Natural killer cell (primary cell): ENCODE results near the gene HOXA1. TPM values are rescaled to one million over a fixed set of nuclear protein-coding genes. Genes with fewer than 3 reads are reported as not detected.

Source experiments
- ATAC-seq, 3 donors: fragments of 150-1000 bp in 2 of 3; fragments of 200-7000 bp in 1 of 3; cut with Tn5 transposase; 1 replicate in 1 of 3; 2 replicates in 2 of 3; pipeline ENCODE4 v1.10.0; 2021; ENCODE audit warnings: mild to moderate bottlenecking in 2 of 3, moderate library complexity in 2 of 3
- DNase-seq, 2 donors: peaks; one replicate each; pipeline versions ENCODE4 v3.0.0 to v3.0.0-alpha.2; 2013 to 2021; ENCODE audit warnings: mixed read lengths in 1 of 2
- H3K27ac ChIP-seq: one replicate; pipeline ENCODE4 v1.5.1; 2013; ENCODE audit warnings: mild to moderate bottlenecking, low read length
- H3K27me3 ChIP-seq: one replicate; pipeline ENCODE4 v1.6.1; 2013; ENCODE audit warnings: low read length; ENCODE audit not compliant: control insufficient read depth, insufficient read depth
- H3K36me3 ChIP-seq: one replicate; pipeline ENCODE4 v1.6.1; 2013; ENCODE audit warnings: low read length; ENCODE audit not compliant: control insufficient read depth, insufficient read depth
- H3K4me1 ChIP-seq: one replicate; pipeline ENCODE4 v1.6.1; 2013; ENCODE audit warnings: low read length; ENCODE audit not compliant: control insufficient read depth, insufficient read depth
- H3K4me3 ChIP-seq: one replicate; pipeline ENCODE4 v1.5.1; 2013; ENCODE audit warnings: low read length
- H3K9me3 ChIP-seq: one replicate; pipeline ENCODE4 v1.6.1; 2013; ENCODE audit warnings: low read length; ENCODE audit not compliant: control insufficient read depth, insufficient read depth
- H3K27ac Mint-ChIP-seq, 2 donors: one replicate each; pipeline ENCODE4 v1.8.0; 2022; ENCODE audit warnings: mild to moderate bottlenecking in 2 of 2, mixed read lengths in 2 of 2, moderate library complexity in 1 of 2
- H3K27me3 Mint-ChIP-seq, 2 donors: one replicate each; pipeline ENCODE4 v1.8.0; 2022; ENCODE audit warnings: low read depth in 2 of 2, mixed read lengths in 2 of 2
- H3K36me3 Mint-ChIP-seq: one replicate; pipeline ENCODE4 v1.8.0; 2022; ENCODE audit warnings: mixed read lengths
- H3K4me1 Mint-ChIP-seq, 2 donors: one replicate each; pipeline ENCODE4 v1.8.0; 2022; ENCODE audit warnings: mixed read lengths in 2 of 2
- H3K4me3 Mint-ChIP-seq: one replicate; pipeline ENCODE4 v1.8.0; 2022; ENCODE audit warnings: mild to moderate bottlenecking, moderate library complexity, mixed read lengths
- H3K9me3 Mint-ChIP-seq, 2 donors: one replicate each; pipeline ENCODE4 v1.8.0; 2022; ENCODE audit warnings: mixed read lengths in 2 of 2
- CTCF ChIP-seq: fragments of 200-600 bp; IDR thresholded peaks from one replicate; pipeline ENCODE4 v1.8.0; 2022; ENCODE audit warnings: antibody characterized with exemption
- WGBS: methylation state at CpG from one replicate; pipeline ENCODE4 v1.1.7; 2013; ENCODE audit warnings: missing lambda C conversion rate; ENCODE audit not compliant: insufficient coverage; 5-methylcytosine and 5-hydroxymethylcytosine counted together
- intact Hi-C: fragments of 100-400 bp; cut with micrococcal nuclease; formaldehyde crosslinking; loops from one replicate; pipeline ENCODE4 v1.14.2; 2022
- total RNA-seq, 4 donors: library from RNA; stranded (reverse); fragments of 120-200 nt in 1 of 4; gene quantifications; one replicate each; pipeline versions ENCODE4 v1.2.3 to v1.2.4, GENCODE V29; 2013 to 2022

The HOXA1 gene
- total RNA-seq, 3 donors from 2014 or later (not counting 1 experiment from before 2014, with no cell fraction given), result 0.64 to 1.3 (median 1.1) TPM

- no peak overlapping the region for H3K4me3 ChIP-seq
- Mint-ChIP-seq H3K4me3 (no peak overlapping the region), H3K36me3 (no peaks in the 10 kb centered on the region), H3K4me1 (peaks cover 0 to 6% of the 10 kb centered on the region in 2 donors), H3K9me3 (no peaks in the 10 kb centered on the region), H3K27me3 (peaks cover 48 to 67% of the 10 kb centered on the region in 2 donors), H3K27ac (no peak overlapping the region)
- 95% methylated on average over 2 of the region's 2 CpGs for WGBS
- H3K9me3 ChIP-seq, result no peaks in the 10 kb centered on the region
- H3K27ac ChIP-seq, result no peak overlapping the region
- TF ChIP-seq CTCF, result no peak
- DNase-seq (no peak), ATAC-seq (no peak)
- peaks cover 6% of the 10 kb centered on the region for H3K27me3 ChIP-seq
- intact Hi-C loops, result no loop called here
- no peaks in the 10 kb centered on the region for H3K36me3 ChIP-seq
- H3K4me1 ChIP-seq, result no peaks in the 10 kb centered on the region
Measured at GRCh38 chr7:27137640-27138315, 42.0 kb upstream of the HOXA1 start.

GRCh38 chr7:27134392-27134791, 38.6 kb upstream of the HOXA1 start:
- Mint-ChIP-seq H3K4me3 (no peak overlapping the region), H3K9me3 (no peaks in the 10 kb centered on the region), H3K4me1 (no peaks in the 10 kb centered on the region), H3K27ac (no peak overlapping the region), H3K27me3 (peaks cover 38 to 50% of the 10 kb centered on the region in 2 donors), H3K36me3 (no peaks in the 10 kb centered on the region)
- no peak overlapping the region for H3K4me3 ChIP-seq
- 23% methylated on average over 2 of the region's 2 CpGs for WGBS
- peaks cover 6% of the 10 kb centered on the region for H3K27me3 ChIP-seq
- no peaks in the 10 kb centered on the region for H3K36me3 ChIP-seq
- no peak for ATAC-seq
- TF ChIP-seq CTCF, result no peak
- no peaks in the 10 kb centered on the region for H3K4me1 ChIP-seq
- H3K27ac ChIP-seq, result no peak overlapping the region
- H3K9me3 ChIP-seq, result no peaks in the 10 kb centered on the region
- intact Hi-C loops, result no loop called here
- peak in 1 of 2 donors; percentile 15 for DNase-seq

DNA sequence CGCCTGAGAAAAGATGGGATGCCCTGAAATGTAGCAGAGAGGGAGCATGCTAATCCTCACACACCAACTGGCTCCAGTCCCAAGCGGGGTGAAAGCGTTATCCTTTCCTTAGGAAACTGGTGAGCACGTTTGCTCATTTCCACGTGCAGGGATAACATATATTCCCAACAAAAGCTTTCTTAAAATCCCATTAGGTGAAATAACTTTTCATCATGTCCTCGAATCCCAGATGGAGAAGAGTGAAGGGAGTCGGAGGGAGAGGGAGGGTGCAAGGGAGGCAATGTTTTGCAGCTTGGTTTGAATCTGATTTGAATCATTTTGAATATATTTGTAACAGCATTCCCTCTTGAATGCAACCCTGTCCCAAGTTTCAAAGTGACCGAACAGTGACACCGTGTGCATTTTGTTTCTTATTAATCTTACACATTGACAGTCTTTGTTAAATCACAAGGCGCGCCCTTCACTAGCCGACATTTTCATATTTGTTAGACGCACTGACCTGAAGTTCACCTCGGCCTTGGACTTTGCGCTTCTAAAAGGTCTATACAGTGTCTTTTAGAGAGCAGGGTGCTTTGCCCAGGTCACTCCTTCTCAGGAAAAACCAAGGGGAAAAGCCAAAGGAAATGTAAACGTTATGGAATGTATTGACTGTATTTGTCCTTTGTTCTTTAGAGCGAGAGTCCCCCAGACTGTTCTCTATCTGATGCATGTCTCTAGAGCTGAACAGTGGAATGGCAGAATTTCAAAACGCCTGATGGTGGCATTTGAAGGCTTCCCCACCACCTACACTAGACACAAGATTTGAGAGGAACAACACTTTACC, 37.8 kb upstream of the HOXA1 start:
- Histone ChIP-seq H3K27me3 (peaks cover 6% of the 10 kb centered on the region), H3K27ac (no peak overlapping the region), H3K4me3 (no peak overlapping the region), H3K36me3 (no peaks in the 10 kb centered on the region), H3K9me3 (no peaks in the 10 kb centered on the region), H3K4me1 (no peaks in the 10 kb centered on the region)
- Mint-ChIP-seq H3K4me1 (no peaks in the 10 kb centered on the region), H3K27ac (no peak overlapping the region), H3K36me3 (no peaks in the 10 kb centered on the region), H3K4me3 (no peak overlapping the region), H3K27me3 (peaks cover 38 to 46% of the 10 kb centered on the region in 2 donors), H3K9me3 (no peaks in the 10 kb centered on the region)
- DNase-seq (no peak), ATAC-seq (no peak)
- WGBS, result 89% methylated on average over 18 of the region's 18 CpGs
- TF ChIP-seq CTCF, result no peak
- intact Hi-C loops, result no loop called here
